ENCODE data around the gene LNPEP. TPM values are rescaled to one million over a fixed set of nuclear protein-coding genes. Genes with fewer than 3 reads are reported as not detected.

LNPEP gene
- total and polyA plus RNA-seq, 8 donors: 2.0 to 20.0 (median 9.6) TPM

- no peaks in the 10 kb centered on the region for H3K27me3 ChIP-seq
- no peak for DNase-seq
- peaks cover 0 to 8% (median 0%) of the 10 kb centered on the region in 3 donors for H3K36me3 ChIP-seq
- no peaks in the 10 kb centered on the region for H3K9me3 ChIP-seq
- intact Hi-C loops (cut with DNase I): no loop called here
- FAIRE-seq: no peak
- no peak overlapping the region for H3K4me3 ChIP-seq
- WGBS, 2 donors: 97 to 100% methylated on average over 2 of the region's 2 CpGs
- no peak overlapping the region for H3K27ac ChIP-seq
- TF ChIP-seq CTCF (IDR thresholded peaks at IDR 0.05): no peak
- no peak for ATAC-seq
- no peaks in the 10 kb centered on the region for H3K4me1 ChIP-seq
Measured at GRCh38 chr5:97004423-97005060, 68.7 kb downstream of the LNPEP start.

GRCh38 chr5:97006454-97007060 lies 70.7 kb downstream of the LNPEP start:
- FAIRE-seq: no peak
- no peaks in the 10 kb centered on the region for H3K9me3 ChIP-seq
- no peak for ATAC-seq
- 68 to 76% methylated on average over 3 of the region's 3 CpGs for WGBS, 2 donors
- no peak for DNase-seq
- H3K27ac ChIP-seq: no peak overlapping the region
- TF ChIP-seq CTCF (IDR thresholded peaks at IDR 0.05): no peak
- no peaks in the 10 kb centered on the region for H3K4me1 ChIP-seq
- intact Hi-C loops (cut with DNase I): no loop called here
- no peak overlapping the region for H3K4me3 ChIP-seq
- H3K36me3 ChIP-seq: peaks cover 0 to 8% (median 0%) of the 10 kb centered on the region in 3 donors
- no peaks in the 10 kb centered on the region for H3K27me3 ChIP-seq

- Histone ChIP-seq H3K4me3 (no peak overlapping the region), H3K9me3 (no peaks in the 10 kb centered on the region), H3K27me3 (no peaks in the 10 kb centered on the region), H3K4me1 (no peaks in the 10 kb centered on the region), H3K27ac (no peak overlapping the region), H3K36me3 (peaks cover 0 to 9% (median 0%) of the 10 kb centered on the region in 3 donors)
- DNase-seq (no peak), FAIRE-seq (no peak), ATAC-seq (peak in 2 of 4 donors; percentile 41 to 51)
- WGBS, 2 donors: 78 to 79% methylated on average over 3 of the region's 3 CpGs
- intact Hi-C loops (cut with DNase I): no loop called here
- TF ChIP-seq CTCF (IDR thresholded peaks at IDR 0.05): no peak
Measured at GRCh38 chr5:97009212-97009898, 73.5 kb downstream of the LNPEP start.

DNA sequence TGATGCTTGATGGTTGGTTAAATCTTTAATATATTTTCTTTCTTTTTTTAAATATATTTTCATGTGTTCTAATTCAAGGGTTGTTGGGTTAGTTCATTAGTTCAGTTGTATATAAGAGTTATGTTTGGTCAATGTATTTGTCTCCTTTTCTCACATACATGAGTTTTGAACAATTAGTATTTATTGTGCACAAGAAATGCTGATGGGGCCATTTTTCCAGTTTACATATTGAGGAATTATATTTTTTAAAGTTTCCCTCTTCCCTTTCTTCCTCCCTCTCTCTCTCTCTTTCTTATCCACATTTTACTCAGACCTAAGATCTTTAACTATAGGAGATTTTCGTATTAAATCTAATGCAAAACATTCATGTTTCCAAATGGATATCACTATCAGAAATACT lies 74.0 kb downstream of the LNPEP start:
- FAIRE-seq (no peak), ATAC-seq (no peak), DNase-seq (no peak)
- Histone ChIP-seq H3K4me1 (no peaks in the 10 kb centered on the region), H3K27ac (no peak overlapping the region), H3K27me3 (no peaks in the 10 kb centered on the region), H3K9me3 (no peaks in the 10 kb centered on the region), H3K36me3 (peaks cover 0 to 11% (median 5%) of the 10 kb centered on the region in 3 donors), H3K4me3 (no peak overlapping the region)
- intact Hi-C loops (cut with DNase I): no loop called here
- TF ChIP-seq CTCF (IDR thresholded peaks at IDR 0.05): no peak
- WGBS, 2 donors: 92 to 93% methylated on average over 1 of the region's 1 CpG
